GM13976 (cell line): ENCODE data around the gene BMPR1B.

ENCODE experiments used
- DNase-seq: peaks from one replicate; pipeline ENCODE4 v3.0.0; 2012; ENCODE audit warnings: low spot score
- CTCF ChIP-seq: IDR thresholded peaks from 2 replicates; pipeline ENCODE4 v1.5.1; 2012; ENCODE audit warnings: borderline replicate concordance, mild to moderate bottlenecking; ENCODE audit not compliant: insufficient read depth; ENCODE audit errors: extremely low read depth, missing control alignments, control extremely low read depth
- in situ Hi-C: fragments of 300-500 bp; cut with MboI; formaldehyde crosslinking; loops from one replicate; pipeline ENCODE4 v1.12.0; 2022; ENCODE audit warnings: low sequenced_read_pairs, mixed read lengths, inconsistent platforms; ENCODE audit not compliant: unreplicated experiment

The BMPR1B gene

GRCh38 chr4:94856030-94856429 is 98.3 kb downstream of the BMPR1B start:
- no peak for TF ChIP-seq CTCF
- in situ Hi-C loops = no loop called here
- no peak for DNase-seq

GRCh38 chr4:94870146-94870545 is 112.4 kb downstream of the BMPR1B start:
- no peak for TF ChIP-seq CTCF
- in situ Hi-C loops = no loop called here

GRCh38 chr4:94871644-94872305 is 114.0 kb downstream of the BMPR1B start:
- no peak for TF ChIP-seq CTCF
- in situ Hi-C loops = no loop called here
- no peak for DNase-seq

More at GRCh38 chr4:94870146-94870545, 112.4 kb downstream of the BMPR1B start:
- no peak for DNase-seq

GRCh38 chr4:94877973-94878372 is 120.2 kb downstream of the BMPR1B start:
- TF ChIP-seq CTCF = no peak
- DNase-seq = no peak
- in situ Hi-C loops = no loop called here

- no peak for DNase-seq
- TF ChIP-seq CTCF = no peak
- in situ Hi-C loops = no loop called here
These were observed 123.2 kb downstream of the BMPR1B start for GRCh38 chr4:94880956-94881355.

GRCh38 chr4:94882756-94883155 is 125.0 kb downstream of the BMPR1B start:
- TF ChIP-seq CTCF = no peak
- no peak for DNase-seq
- in situ Hi-C loops = no loop called here
